OCI-LY1 (cell line): Measurements from ENCODE around the gene CEMP1.

Source experiments
- H2AFZ ChIP-seq: fragments of 200-600 bp; sonication (generic), shearing (Covaris generic); 2 replicates; pipeline ENCODE4 v1.6.0; 2014; ENCODE audit warnings: antibody characterized with exemption, mild to moderate bottlenecking, low read length
- H3F3A ChIP-seq: fragments of 200-600 bp; sonication (generic), shearing (Covaris generic); 2 replicates; pipeline ENCODE4 v1.6.0; 2014; ENCODE audit warnings: mild to moderate bottlenecking, antibody characterized with exemption, low read length, moderate library complexity; ENCODE audit not compliant: insufficient read depth
- H3K27ac ChIP-seq: fragments of 200-600 bp; sonication (generic); 2 replicates; pipeline ENCODE4 v1.5.1; 2014; ENCODE audit warnings: low read length, mixed run types, mild to moderate bottlenecking, low read depth; ENCODE audit not compliant: poor library complexity, severe bottlenecking
- H3K27me3 ChIP-seq: fragments of 200-600 bp; sonication (generic); 2 replicates; pipeline ENCODE4 v1.6.0; 2014; ENCODE audit warnings: antibody characterized with exemption, mild to moderate bottlenecking, low read length, moderate library complexity; ENCODE audit not compliant: insufficient read depth
- H3K36me3 ChIP-seq: fragments of 200-600 bp; sonication (generic); 2 replicates; pipeline ENCODE4 v1.6.1; 2014; ENCODE audit warnings: mild to moderate bottlenecking, antibody characterized with exemption, low read length, moderate library complexity, mixed read lengths; ENCODE audit not compliant: insufficient read depth
- H3K4me1 ChIP-seq: fragments of 200-600 bp; sonication (generic); 2 replicates; pipeline ENCODE4 v1.5.1; 2014; ENCODE audit warnings: mild to moderate bottlenecking, low read length, moderate library complexity; ENCODE audit not compliant: insufficient read depth, severe bottlenecking
- H3K4me2 ChIP-seq: fragments of 200-600 bp; sonication (generic), shearing (Covaris generic); 2 replicates; pipeline ENCODE4 v1.6.1; 2014; ENCODE audit warnings: low read length
- H3K4me3 ChIP-seq: fragments of 200-600 bp; sonication (generic); 2 replicates; pipeline ENCODE4 v1.5.1; 2014; ENCODE audit warnings: low read length, low read depth, mild to moderate bottlenecking, mixed read lengths; ENCODE audit not compliant: poor library complexity, severe bottlenecking
- H3K79me2 ChIP-seq: fragments of 200-600 bp; shearing (Covaris generic); 2 replicates; pipeline ENCODE4 v1.6.1; 2016; ENCODE audit warnings: mixed run types, low read length, mixed read lengths; ENCODE audit not compliant: insufficient read depth
- H3K9ac ChIP-seq: fragments of 200-600 bp; sonication (generic), shearing (Covaris generic); 2 replicates; pipeline ENCODE4 v1.6.1; 2014; ENCODE audit warnings: mild to moderate bottlenecking, low read length, mixed read lengths
- H3K9me2 ChIP-seq: fragments of 200-600 bp; sonication (generic), shearing (Covaris generic); 2 replicates; pipeline ENCODE4 v1.6.1; 2014; ENCODE audit warnings: low read depth, mild to moderate bottlenecking, low read length, mixed read lengths
- H3K9me3 ChIP-seq: fragments of 200-600 bp; shearing (Covaris generic); 2 replicates; pipeline ENCODE4 v1.6.1; 2014; ENCODE audit warnings: low read length, mixed read lengths
- H4K20me1 ChIP-seq: fragments of 200-600 bp; sonication (generic), shearing (Covaris generic); 2 replicates; pipeline ENCODE4 v1.6.0; 2016; ENCODE audit warnings: mild to moderate bottlenecking, low read length; ENCODE audit not compliant: insufficient read depth
- CTCF ChIP-seq: fragments of 200-600 bp; sonication (generic), shearing (Covaris generic); IDR thresholded peaks from 2 replicates; pipeline ENCODE4 v1.5.1; 2017; ENCODE audit warnings: mild to moderate bottlenecking, antibody characterized with exemption, low read length, moderate library complexity, mixed read lengths
- EZH2 ChIP-seq: fragments of 200-600 bp; sonication (generic), shearing (Covaris generic); IDR thresholded peaks from 2 replicates; pipeline ENCODE4 v1.8.0; 2017; ENCODE audit warnings: borderline replicate concordance, mixed run types, mild to moderate bottlenecking, antibody characterized with exemption, low read length, moderate library complexity, mixed read lengths

CEMP1 gene

GRCh38 chr16:2487517-2487842 is 43.7 kb downstream of the CEMP1 start:
- H4K20me1 ChIP-seq = no peaks in the 10 kb centered on the region
- no peaks in the 10 kb centered on the region for H3K79me2 ChIP-seq
- H3K4me2 ChIP-seq = no peak overlapping the region
- no peaks in the 10 kb centered on the region for H3K9me3 ChIP-seq
- TF ChIP-seq EZH2 (no peak), CTCF (no peak; the same call in 1 of the 2 replicates)
- no peak overlapping the region for H2AFZ ChIP-seq
- no peaks in the 10 kb centered on the region for H3K9me2 ChIP-seq
- peaks cover 8% of the 10 kb centered on the region for H3K4me1 ChIP-seq
- H3F3A ChIP-seq = no peaks in the 10 kb centered on the region
- H3K27ac ChIP-seq = no peak overlapping the region
- no peak overlapping the region for H3K9ac ChIP-seq
- H3K36me3 ChIP-seq = no peaks in the 10 kb centered on the region
- no peaks in the 10 kb centered on the region; the same call in 1 of the 2 replicates for H3K27me3 ChIP-seq
- no peak overlapping the region for H3K4me3 ChIP-seq

GRCh38 chr16:2486645-2487516 is 44.3 kb downstream of the CEMP1 start:
- Histone ChIP-seq H3K27ac (no peak overlapping the region), H3K27me3 (no peaks in the 10 kb centered on the region; the same call in 1 of the 2 replicates), H2AFZ (no peak overlapping the region), H3K9me2 (no peaks in the 10 kb centered on the region), H3K9me3 (no peaks in the 10 kb centered on the region), H3K4me1 (peaks cover 8% of the 10 kb centered on the region), H3F3A (no peaks in the 10 kb centered on the region), H3K9ac (no peak overlapping the region), H3K36me3 (no peaks in the 10 kb centered on the region), H3K79me2 (no peaks in the 10 kb centered on the region), H3K4me2 (no peak overlapping the region), H3K4me3 (no peak overlapping the region), H4K20me1 (no peaks in the 10 kb centered on the region)
- TF ChIP-seq EZH2 (no peak), CTCF (peak; percentile 62)

- H3K79me2 ChIP-seq = no peaks in the 10 kb centered on the region
- H3K9ac ChIP-seq = no peak overlapping the region
- no peak overlapping the region for H2AFZ ChIP-seq
- no peaks in the 10 kb centered on the region; the same call in 1 of the 2 replicates for H3K27me3 ChIP-seq
- H3K4me2 ChIP-seq = no peak overlapping the region
- no peaks in the 10 kb centered on the region for H3K36me3 ChIP-seq
- H3K9me2 ChIP-seq = no peaks in the 10 kb centered on the region
- H3K27ac ChIP-seq = no peak overlapping the region
- peaks cover 8% of the 10 kb centered on the region for H3K4me1 ChIP-seq
- no peaks in the 10 kb centered on the region for H3F3A ChIP-seq
- TF ChIP-seq CTCF (no peak), EZH2 (no peak)
- no peaks in the 10 kb centered on the region for H4K20me1 ChIP-seq
- no peak overlapping the region for H3K4me3 ChIP-seq
- no peaks in the 10 kb centered on the region for H3K9me3 ChIP-seq
Measured at GRCh38 chr16:2485811-2486507, 45.2 kb downstream of the CEMP1 start.
